Brain microvascular endothelial cell (primary cell): ENCODE measurements around the gene COG5.

Source experiments
- DNase-seq: peaks from one replicate; pipeline ENCODE4 v3.0.0-alpha.2; 2020
- H3K27ac ChIP-seq: fragments of 250-450 bp; sonication (Bioruptor Pico); 2 replicates; pipeline ENCODE4 v1.5.1; 2020; ENCODE audit warnings: mild to moderate bottlenecking, moderate library complexity
- H3K27me3 ChIP-seq: fragments of 250-450 bp; sonication (Bioruptor Pico); replicated peaks from 2 replicates; pipeline ENCODE4 v1.5.1; 2020; ENCODE audit warnings: mild to moderate bottlenecking
- H3K36me3 ChIP-seq: fragments of 250-450 bp; sonication (Bioruptor Pico); replicated peaks from 2 replicates; pipeline ENCODE4 v1.5.1; 2020; ENCODE audit warnings: mild to moderate bottlenecking
- H3K4me3 ChIP-seq: 2 replicates; pipeline ENCODE4 v1.5.1; 2011; ENCODE audit warnings: low read depth, mild to moderate bottlenecking, control low read depth, low read length, moderate library complexity
- in situ Hi-C: cut with HindIII; loops from 2 replicates; pipeline ENCODE4 v1.10.0; 2017; ENCODE audit warnings: low sequenced_read_pairs, low pct_ligation_motif_present
- TF ChIP-seq, protein P1 (sequence below): IDR thresholded peaks from 2 replicates; pipeline ENCODE4 v1.5.1; 2011; ENCODE audit warnings: low read depth, mild to moderate bottlenecking, moderate library complexity, low read length, control low read depth, inconsistent platforms; ENCODE audit errors: missing control alignments

The COG5 gene

DNA sequence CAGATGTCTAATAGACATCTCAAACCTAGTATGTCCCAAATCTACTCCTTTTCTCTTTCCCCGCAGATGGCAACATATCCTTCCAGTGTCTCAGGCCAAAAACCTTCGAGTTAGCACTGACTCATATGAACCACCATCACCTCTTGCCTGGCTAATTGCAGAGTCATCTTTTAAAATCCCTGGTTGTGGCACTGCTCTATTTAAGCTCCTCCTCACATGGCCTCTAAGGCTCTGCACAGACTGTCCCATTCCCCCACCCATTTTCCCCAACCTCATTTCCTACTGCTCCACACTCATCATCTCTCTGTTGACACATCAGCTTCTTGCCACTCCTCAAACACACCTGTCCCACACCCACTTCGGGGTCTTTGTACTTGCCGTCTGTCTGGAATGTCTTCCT is 411.7 kb downstream of the COG5 start:
- H3K27ac ChIP-seq, result no peak overlapping the region
- no peak overlapping the region for H3K4me3 ChIP-seq
- in situ Hi-C loops, result no loop called here
- H3K27me3 ChIP-seq, result no peaks in the 10 kb centered on the region
- H3K36me3 ChIP-seq, result no peaks in the 10 kb centered on the region
- TF ChIP-seq, protein P1, sequence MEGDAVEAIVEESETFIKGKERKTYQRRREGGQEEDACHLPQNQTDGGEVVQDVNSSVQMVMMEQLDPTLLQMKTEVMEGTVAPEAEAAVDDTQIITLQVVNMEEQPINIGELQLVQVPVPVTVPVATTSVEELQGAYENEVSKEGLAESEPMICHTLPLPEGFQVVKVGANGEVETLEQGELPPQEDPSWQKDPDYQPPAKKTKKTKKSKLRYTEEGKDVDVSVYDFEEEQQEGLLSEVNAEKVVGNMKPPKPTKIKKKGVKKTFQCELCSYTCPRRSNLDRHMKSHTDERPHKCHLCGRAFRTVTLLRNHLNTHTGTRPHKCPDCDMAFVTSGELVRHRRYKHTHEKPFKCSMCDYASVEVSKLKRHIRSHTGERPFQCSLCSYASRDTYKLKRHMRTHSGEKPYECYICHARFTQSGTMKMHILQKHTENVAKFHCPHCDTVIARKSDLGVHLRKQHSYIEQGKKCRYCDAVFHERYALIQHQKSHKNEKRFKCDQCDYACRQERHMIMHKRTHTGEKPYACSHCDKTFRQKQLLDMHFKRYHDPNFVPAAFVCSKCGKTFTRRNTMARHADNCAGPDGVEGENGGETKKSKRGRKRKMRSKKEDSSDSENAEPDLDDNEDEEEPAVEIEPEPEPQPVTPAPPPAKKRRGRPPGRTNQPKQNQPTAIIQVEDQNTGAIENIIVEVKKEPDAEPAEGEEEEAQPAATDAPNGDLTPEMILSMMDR, result no peak
- DNase-seq, result peak; percentile 32
